IPS-15b (cell line): Measurements from ENCODE around the gene TEAD4.
"Not testable (repeated sequence)": the region's sequence is repeated elsewhere in the genome, so short reads cannot be mapped to it uniquely, and the experiment has no call there.

Experiments used
- H3K27me3 ChIP-seq: one replicate; pipeline ENCODE4 v1.6.1; 2013; ENCODE audit warnings: low read length; ENCODE audit not compliant: control insufficient read depth, insufficient read depth
- H3K36me3 ChIP-seq: one replicate; pipeline ENCODE4 v1.6.1; 2013; ENCODE audit warnings: low read length; ENCODE audit not compliant: control insufficient read depth, insufficient read depth
- H3K4me1 ChIP-seq: one replicate; pipeline ENCODE4 v1.6.1; 2013; ENCODE audit warnings: mild to moderate bottlenecking, low read length; ENCODE audit not compliant: control insufficient read depth, insufficient read depth
- H3K4me3 ChIP-seq: one replicate; pipeline ENCODE4 v1.5.1; 2013; ENCODE audit warnings: low read depth, low read length
- H3K9ac ChIP-seq: one replicate; pipeline ENCODE4 v1.6.1; 2013; ENCODE audit warnings: low read depth, mild to moderate bottlenecking, low read length
- H3K9me3 ChIP-seq: one replicate; pipeline ENCODE4 v1.6.1; 2013; ENCODE audit warnings: mild to moderate bottlenecking, low read length; ENCODE audit not compliant: control insufficient read depth, insufficient read depth

The TEAD4 gene

DNA sequence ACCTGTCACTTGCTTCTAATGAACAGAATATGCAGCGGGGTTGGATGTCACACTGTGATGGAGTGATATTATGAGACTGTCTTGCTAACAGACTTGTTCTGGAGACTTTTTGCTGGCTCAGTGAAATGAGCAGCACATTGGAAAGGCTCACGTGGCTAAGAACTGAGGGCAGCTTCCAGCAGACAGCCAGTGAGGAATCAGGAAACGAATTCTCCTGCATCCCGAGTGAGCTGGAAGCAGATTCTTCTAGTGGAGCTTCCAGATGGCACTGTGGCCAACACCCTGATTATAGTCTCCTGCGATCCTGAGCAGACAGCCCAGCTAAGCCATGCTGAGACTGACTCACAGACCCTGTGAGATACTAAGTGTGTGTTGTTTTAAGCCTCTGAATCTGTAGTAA is 101.9 kb downstream of the TEAD4 start:
- Histone ChIP-seq H3K9ac (no peak overlapping the region), H3K27me3 (no peaks in the 10 kb centered on the region), H3K4me1 (no peaks in the 10 kb centered on the region), H3K9me3 (no peaks in the 10 kb centered on the region), H3K4me3 (no peak overlapping the region), H3K36me3 (no peaks in the 10 kb centered on the region)

DNA sequence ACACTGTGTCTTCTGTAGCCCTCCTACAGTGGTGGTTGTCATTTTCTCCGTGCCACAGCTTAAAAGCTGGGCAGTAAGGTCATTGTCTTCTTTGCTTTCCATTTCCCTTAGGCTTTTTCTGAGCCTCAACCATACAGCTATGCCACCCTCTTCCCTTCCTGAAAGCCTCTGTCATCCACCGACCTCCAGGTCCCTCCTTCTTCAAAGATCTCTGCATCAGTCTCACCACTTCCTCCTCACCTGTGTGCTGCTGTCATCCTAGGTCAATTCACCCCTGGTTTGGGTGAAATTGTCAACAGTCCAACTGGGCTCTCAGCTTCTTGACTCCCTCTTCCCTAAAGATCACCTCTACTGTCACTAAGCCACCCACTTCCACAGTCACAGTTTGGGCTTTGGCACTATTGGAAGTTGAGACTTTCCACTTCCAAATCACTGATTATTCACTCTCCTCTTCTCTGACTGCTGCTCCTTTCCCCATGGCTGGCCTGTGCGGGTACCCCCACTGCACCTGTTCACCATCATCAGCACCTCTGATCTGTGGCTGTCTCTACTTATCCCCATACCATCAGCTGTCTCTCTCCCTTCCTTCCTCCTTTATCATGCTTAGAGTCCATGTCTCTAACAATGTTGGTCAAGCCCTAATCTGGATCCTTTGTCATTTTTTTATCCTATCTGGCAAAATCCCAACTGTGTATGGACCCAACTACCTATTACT is 102.5 kb downstream of the TEAD4 start:
- H3K4me1 ChIP-seq, result no peaks in the 10 kb centered on the region
- no peak overlapping the region for H3K4me3 ChIP-seq
- no peaks in the 10 kb centered on the region for H3K9me3 ChIP-seq
- no peak overlapping the region for H3K9ac ChIP-seq
- no peaks in the 10 kb centered on the region for H3K27me3 ChIP-seq
- H3K36me3 ChIP-seq, result no peaks in the 10 kb centered on the region

DNA sequence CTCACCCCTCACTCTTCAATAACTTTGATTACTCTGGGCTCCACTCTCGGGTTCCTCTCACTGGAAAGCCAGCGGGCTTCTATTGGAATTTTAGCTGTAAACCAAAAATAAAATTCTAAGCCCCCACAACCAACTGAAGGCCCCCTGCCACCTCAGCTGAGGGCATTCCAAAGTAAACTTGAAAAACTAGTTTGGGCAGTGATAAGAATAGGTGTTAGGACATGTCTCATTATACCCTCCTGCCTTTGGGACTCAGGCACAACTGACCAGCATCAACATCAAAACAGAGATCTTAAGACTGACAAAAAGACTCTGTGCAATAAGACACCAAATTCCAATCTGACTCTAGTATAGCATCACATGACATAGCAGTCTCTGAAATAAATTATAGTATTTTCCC is 106.1 kb downstream of the TEAD4 start:
- no peaks in the 10 kb centered on the region for H3K4me1 ChIP-seq
- no peaks in the 10 kb centered on the region for H3K27me3 ChIP-seq
- no peak overlapping the region for H3K9ac ChIP-seq
- no peak overlapping the region for H3K4me3 ChIP-seq
- H3K9me3 ChIP-seq, result no peaks in the 10 kb centered on the region
- H3K36me3 ChIP-seq, result no peaks in the 10 kb centered on the region

DNA sequence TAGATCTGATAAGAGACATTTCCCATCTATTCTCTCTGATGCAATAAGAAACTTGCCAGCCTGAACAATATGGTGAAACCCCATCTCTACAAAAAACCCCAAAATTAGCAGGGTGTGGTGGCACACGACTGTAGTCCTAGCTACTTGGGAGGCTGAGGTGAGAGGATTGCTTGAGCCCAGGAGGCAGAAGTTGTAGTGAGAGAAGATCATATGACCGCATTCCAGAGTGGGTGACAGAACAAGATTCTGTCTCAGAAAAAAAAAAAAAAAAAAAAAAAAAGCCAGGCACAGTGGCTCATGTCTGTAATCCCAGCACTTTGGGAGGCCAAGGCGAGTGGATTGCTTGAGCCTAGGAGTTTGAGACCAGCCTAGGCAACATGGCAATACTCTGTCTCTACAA is 106.6 kb downstream of the TEAD4 start:
- not testable (repeated sequence) for H3K36me3 ChIP-seq, H3K27me3 ChIP-seq, H3K9ac ChIP-seq, H3K4me1 ChIP-seq, H3K9me3 ChIP-seq, H3K4me3 ChIP-seq

DNA sequence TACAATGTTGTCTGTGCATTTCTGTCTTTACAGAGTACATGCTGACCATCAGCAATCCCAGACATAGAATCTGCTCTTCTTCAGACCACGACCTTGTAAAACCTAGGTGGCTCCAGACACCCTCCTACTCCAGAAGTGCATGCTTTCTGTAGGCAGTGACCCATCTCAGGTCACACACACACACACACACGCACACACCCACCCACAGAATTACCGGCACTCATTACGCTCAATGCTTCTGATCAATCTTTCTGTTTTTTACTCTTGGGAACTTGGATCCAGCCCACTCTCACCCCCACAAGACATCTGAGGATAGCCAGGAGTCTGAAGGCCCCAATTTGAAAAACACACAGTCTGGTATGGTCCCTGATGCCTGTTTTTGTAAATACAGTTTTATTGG is 110.5 kb downstream of the TEAD4 start:
- Histone ChIP-seq H3K36me3 (no peaks in the 10 kb centered on the region), H3K4me1 (no peaks in the 10 kb centered on the region)

DNA sequence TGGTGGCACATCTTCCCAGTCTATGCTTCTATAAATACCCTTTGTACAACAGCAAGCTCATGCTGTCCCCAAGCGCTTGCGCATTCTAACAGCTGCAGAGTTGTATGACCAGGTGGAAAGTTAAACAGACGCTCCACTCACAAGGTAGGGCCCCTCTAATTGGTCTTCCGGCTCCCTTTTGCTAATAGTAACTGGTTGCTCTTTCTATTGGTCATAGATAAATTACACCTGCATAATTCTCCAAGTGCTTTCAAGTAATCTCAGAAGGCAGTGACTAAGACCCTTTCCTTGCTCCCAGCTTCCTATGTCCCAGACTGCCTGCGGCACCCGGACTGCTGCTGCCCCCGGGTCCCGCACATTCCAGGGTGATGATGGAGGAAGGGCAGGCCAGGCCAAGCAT is 111.9 kb downstream of the TEAD4 start:
- peaks cover 4% of the 10 kb centered on the region for H3K27me3 ChIP-seq
- no peak overlapping the region for H3K9ac ChIP-seq
- H3K4me3 ChIP-seq, result no peak overlapping the region
- H3K4me1 ChIP-seq, result no peaks in the 10 kb centered on the region
- H3K36me3 ChIP-seq, result no peaks in the 10 kb centered on the region
- H3K9me3 ChIP-seq, result no peaks in the 10 kb centered on the region

More for the DNA sequence above, 110.5 kb downstream of the TEAD4 start:
- H3K9ac ChIP-seq, result no peak overlapping the region
- H3K4me3 ChIP-seq, result no peak overlapping the region
- H3K27me3 ChIP-seq, result no peaks in the 10 kb centered on the region
- H3K9me3 ChIP-seq, result no peaks in the 10 kb centered on the region

DNA sequence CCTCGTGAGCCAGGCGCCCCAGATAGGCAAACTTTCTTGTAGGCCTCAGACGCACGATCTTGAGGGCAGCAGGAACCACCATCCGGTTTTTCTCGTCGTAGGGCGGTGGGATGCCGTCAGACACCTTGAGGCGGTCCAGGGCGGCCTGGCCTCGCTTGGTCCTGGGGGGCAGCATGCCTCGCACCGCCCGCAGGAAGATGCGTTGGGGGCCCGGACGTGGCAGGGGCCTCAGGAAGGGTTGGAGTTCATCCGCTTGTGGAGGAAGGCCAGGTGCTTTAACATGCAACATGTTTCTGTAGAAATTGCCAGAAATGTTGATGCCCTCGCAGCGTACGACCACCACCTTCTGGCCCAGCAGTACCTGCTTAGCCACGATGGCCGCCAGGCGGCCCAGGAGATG is 112.5 kb downstream of the TEAD4 start:
- no peak overlapping the region for H3K9ac ChIP-seq
- H3K36me3 ChIP-seq, result no peaks in the 10 kb centered on the region
- H3K4me1 ChIP-seq, result no peaks in the 10 kb centered on the region
- H3K9me3 ChIP-seq, result no peaks in the 10 kb centered on the region
- H3K27me3 ChIP-seq, result peaks cover 4% of the 10 kb centered on the region
- H3K4me3 ChIP-seq, result no peak overlapping the region

DNA sequence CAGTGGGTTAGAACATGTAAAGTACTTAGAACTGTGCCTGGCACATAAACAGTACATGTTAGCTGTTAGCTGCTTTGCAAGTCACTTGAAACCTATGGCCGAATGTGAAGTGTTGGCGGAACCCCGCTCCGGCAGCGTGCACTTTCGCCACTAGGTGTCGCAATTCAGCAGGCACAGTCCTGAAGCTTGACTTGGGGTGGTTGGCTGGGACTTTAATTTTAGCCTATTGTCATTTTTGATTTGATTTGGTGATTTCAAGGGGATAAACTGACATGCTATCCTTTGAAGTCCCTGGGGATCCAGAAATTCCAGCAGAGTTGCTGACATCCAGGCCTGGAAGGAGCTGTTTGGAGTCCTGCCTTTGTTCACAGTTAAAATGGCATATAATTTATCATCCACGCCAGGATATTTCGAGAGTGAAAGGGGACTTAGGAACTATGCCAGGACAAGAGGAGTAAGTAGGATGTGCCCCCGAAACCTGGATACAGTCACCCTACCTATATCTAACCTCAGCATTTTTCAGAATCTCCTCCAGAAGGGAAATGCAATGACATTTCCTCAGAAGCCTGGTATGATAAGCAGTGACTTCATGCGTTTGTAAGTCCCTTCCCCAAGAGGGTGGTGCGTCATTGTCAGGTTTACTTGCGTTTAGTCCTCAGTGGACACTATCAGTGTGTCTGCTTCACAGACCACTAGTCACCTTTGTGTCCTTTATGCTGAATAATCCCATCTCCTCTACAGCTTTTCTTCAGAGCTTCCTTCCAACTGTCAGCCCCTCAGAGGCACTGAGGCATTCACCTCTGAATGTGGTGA is 114.4 kb downstream of the TEAD4 start:
- H3K9me3 ChIP-seq, result no peaks in the 10 kb centered on the region
- peaks cover 5% of the 10 kb centered on the region for H3K4me1 ChIP-seq
- no peak overlapping the region for H3K4me3 ChIP-seq
- peaks cover 9% of the 10 kb centered on the region for H3K27me3 ChIP-seq
- no peak overlapping the region for H3K9ac ChIP-seq
- H3K36me3 ChIP-seq, result no peaks in the 10 kb centered on the region

DNA sequence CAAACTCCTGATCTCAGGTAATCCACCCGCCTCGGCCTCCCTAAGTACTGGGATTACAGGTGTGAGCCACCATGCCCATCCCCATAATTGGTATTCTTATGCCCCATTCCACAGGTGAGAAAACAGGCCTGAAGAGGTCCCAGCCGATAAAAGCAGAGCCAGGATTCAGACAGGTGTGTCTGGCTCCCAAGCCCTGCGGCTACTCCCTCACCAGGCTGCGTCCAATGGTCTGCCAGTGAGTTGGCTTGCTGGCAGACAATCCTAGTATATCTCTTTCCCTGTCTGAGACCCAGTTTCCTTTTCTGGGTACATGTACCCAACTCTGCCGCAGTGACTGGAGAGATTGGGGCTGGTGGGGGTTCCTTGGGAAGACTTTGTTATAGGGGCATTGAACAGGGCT is 116.1 kb downstream of the TEAD4 start:
- no peak overlapping the region for H3K4me3 ChIP-seq

DNA sequence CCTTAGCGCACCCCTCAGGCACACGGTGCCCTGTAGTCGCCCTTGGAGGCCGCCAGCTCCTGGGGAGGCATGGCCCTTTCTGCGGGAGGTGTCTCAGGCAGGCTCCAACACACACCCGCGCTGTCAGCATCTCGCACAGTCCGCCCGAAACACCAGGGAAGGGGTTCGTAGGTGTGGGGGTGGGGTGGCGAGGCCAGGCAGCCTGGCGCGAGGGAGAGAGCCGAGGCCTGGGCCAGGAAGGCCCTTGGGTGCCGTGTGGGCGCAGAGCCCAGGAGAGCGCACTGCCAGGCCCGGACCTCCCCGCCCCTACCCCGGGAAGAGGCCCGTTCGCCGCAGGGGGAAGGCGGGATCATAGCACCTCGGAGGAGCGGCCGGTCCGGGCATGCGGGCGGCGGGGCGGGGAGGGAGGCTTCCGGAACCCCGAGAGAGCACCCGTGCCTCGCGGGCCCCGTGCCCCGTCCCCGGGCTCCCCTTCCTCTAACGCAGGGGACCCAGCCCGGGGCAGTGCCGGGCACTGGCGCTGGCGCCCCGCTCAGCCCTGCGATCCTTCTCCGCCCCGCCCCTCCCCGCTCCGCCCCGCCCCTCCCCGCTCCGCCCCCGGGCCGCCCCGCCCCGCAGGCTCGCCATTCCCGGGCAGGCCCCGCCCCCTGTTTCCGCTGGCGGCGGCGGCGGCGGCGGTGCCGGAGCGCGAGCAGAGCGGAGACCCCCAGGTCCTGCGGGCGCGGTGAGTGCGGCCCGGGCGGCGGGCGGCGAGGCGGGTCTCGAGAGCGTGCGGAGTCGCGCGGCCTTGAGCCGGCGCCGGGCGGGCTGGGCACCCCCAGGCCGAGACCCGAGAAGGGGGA is 117.8 kb downstream of the TEAD4 start, which contains the start of gene TSPAN9:
Gene TSPAN9 (plus strand): TSS at position 650 of the 842 bp plus-strand sequence. CDS start 123,815 bp downstream, outside the sequence.
- H3K36me3 ChIP-seq, result no peaks in the 10 kb centered on the region
- peak within 1 kb of the TSS; percentile 70 for H3K9ac ChIP-seq
- no peaks in the 10 kb centered on the region for H3K9me3 ChIP-seq
- peaks cover 5% of the 10 kb centered on the region for H3K4me1 ChIP-seq
- H3K27me3 ChIP-seq, result peaks cover 9% of the 10 kb centered on the region
- peak within 1 kb of the TSS; percentile 59 for H3K4me3 ChIP-seq

More for the DNA sequence above, 116.1 kb downstream of the TEAD4 start:
- H3K9me3 ChIP-seq, result no peaks in the 10 kb centered on the region
- H3K9ac ChIP-seq, result no peak overlapping the region
- no peaks in the 10 kb centered on the region for H3K36me3 ChIP-seq
- peaks cover 5% of the 10 kb centered on the region for H3K4me1 ChIP-seq
- peaks cover 9% of the 10 kb centered on the region for H3K27me3 ChIP-seq

DNA sequence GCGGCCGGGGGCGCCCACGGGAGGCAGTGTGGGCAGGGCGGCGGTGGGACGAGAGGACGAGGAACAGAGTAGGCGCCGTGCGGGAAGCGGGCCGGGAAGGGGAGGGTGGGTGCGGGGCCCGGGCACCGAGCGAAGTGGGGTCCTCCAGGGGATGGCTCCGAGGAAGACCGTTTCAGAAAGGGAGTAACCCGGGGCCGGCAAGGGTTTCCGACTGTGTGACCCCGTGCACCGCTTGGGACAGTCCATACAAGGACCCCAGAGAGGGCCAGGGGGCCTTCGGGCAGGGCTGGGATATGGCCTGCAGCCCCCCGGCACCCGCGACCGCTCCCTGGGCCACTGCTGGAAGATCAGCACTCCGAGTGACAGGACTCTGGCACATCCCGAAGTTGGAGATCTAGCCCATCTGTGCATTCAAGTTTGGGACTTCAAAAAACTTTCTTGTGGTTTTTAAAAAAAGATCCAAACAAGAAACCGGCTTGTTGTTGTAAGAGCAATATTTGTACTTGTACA is 118.4 kb downstream of the TEAD4 start:
- H3K4me1 ChIP-seq, result peaks cover 6% of the 10 kb centered on the region

More for the DNA sequence above, 118.4 kb downstream of the TEAD4 start:
- H3K27me3 ChIP-seq, result peaks cover 9% of the 10 kb centered on the region
- H3K9ac ChIP-seq, result peak overlapping the region; percentile 47
- no peaks in the 10 kb centered on the region for H3K36me3 ChIP-seq
- peak overlapping the region; percentile 54 for H3K4me3 ChIP-seq
- H3K9me3 ChIP-seq, result no peaks in the 10 kb centered on the region
